HL-60 (cell line): ENCODE data around the gene CD276.

Experiments
- CTCF ChIP-seq: IDR thresholded peaks from one replicate; pipeline ENCODE4 v1.5.1; 2011; ENCODE audit warnings: low read length, control low read depth, inconsistent platforms; ENCODE audit not compliant: insufficient read depth
- POLR2AphosphoS5 ChIP-seq: IDR thresholded peaks from 2 replicates; pipeline ENCODE4 v1.6.1; 2012; ENCODE audit warnings: low read depth

- no peak for TF ChIP-seq POLR2AphosphoS5
- no peak for TF ChIP-seq CTCF
These were observed 63.8 kb downstream of the CD276 start for GRCh38 chr15:73747847-73748590.
